Transverse colon (tissue), 4 donors: ENCODE results near the gene TLK1. TPM values are rescaled to one million over a fixed set of nuclear protein-coding genes. Genes with fewer than 3 reads are reported as not detected.

ENCODE experiments used
- DNase-seq: peaks from one replicate; pipeline ENCODE4 v3.0.0-alpha.2; 2019
- H3K27ac ChIP-seq, 4 donors: fragments of 200-600 bp; sonication (generic); 2 replicates each; pipeline ENCODE4 v1.5.1; 2016 to 2018; ENCODE audit warnings: inconsistent platforms in 4 of 4
- H3K27me3 ChIP-seq: fragments of 200-600 bp; sonication (generic); 2 replicates; pipeline ENCODE4 v1.5.1; 2017; ENCODE audit warnings: inconsistent platforms
- H3K36me3 ChIP-seq, 4 donors: fragments of 200-600 bp; sonication (generic); 2 replicates each; pipeline ENCODE4 v1.5.1; 2017 to 2019; ENCODE audit warnings: inconsistent platforms in 4 of 4
- H3K4me1 ChIP-seq, 4 donors: fragments of 200-600 bp; sonication (generic); 2 replicates each; pipeline ENCODE4 v1.5.1; 2017 to 2020; ENCODE audit warnings: inconsistent platforms in 4 of 4
- H3K4me3 ChIP-seq, 4 donors: fragments of 200-600 bp; sonication (generic); 1 replicate in 1 of 4; 2 replicates in 3 of 4; pipeline versions ENCODE4 v1.5.1 to v1.6.1; 2017 to 2019; ENCODE audit warnings: inconsistent platforms in 4 of 4
- H3K9me3 ChIP-seq, 2 donors: fragments of 200-600 bp; sonication (generic); 2 replicates each; pipeline ENCODE4 v1.5.1; 2017 to 2019; ENCODE audit warnings: inconsistent platforms in 2 of 2
- EP300 ChIP-seq: sonication (generic); formaldehyde crosslinking; IDR thresholded peaks from one replicate; pipeline ENCODE4 v1.6.1; 2017; ENCODE audit warnings: antibody characterized with exemption, low read depth
- POLR2A ChIP-seq: fragments of 450-650 bp; IDR thresholded peaks from one replicate; pipeline ENCODE4 v1.6.1; 2016; ENCODE audit warnings: antibody characterized with exemption, mild to moderate bottlenecking, moderate library complexity
- POLR2AphosphoS5 ChIP-seq, 3 donors: sonication (generic); formaldehyde crosslinking; IDR thresholded peaks; one replicate each; pipeline ENCODE4 v1.6.1; 2016; ENCODE audit warnings: antibody characterized with exemption in 3 of 3
- WGBS, 2 donors: methylation state at CpG; one replicate each; pipeline ENCODE4 v1.1.5; 2018; ENCODE audit warnings: low coverage in 1 of 2; 5-methylcytosine and 5-hydroxymethylcytosine counted together
- in situ Hi-C, 4 donors: fragments of 200-750 bp; cut with MboI; loops; one replicate each; pipeline versions ENCODE4 v1.15.0 to v1.15.1; 2017; ENCODE audit warnings: low sequenced_read_pairs in 3 of 4, low pct_ligation_motif_present in 1 of 4, low pct_unique_long_range_greater_than_20kb in 1 of 4
- intact Hi-C: fragments of 100-400 bp; cut with DNase I; formaldehyde crosslinking; loops from one replicate; pipeline ENCODE4 v1.15.1; 2023; ENCODE audit warnings: low total_unique reads
- total RNA-seq, 4 donors: library from RNA; depleted of rRNA; stranded (reverse); fragments of >200 nt; gene quantifications; one replicate each; pipeline ENCODE4 v1.1.0, GENCODE V29; 2016
- TF ChIP-seq, protein P1 (sequence below), 5 experiments: fragments of 200-600 bp in 3 of 5; fragments of 450-650 bp in 2 of 5; sonication (generic) in 3 of 5; IDR thresholded peaks; 1 replicate in 2 of 5; 2 replicates in 3 of 5; pipeline ENCODE4 v1.5.1; 2016 to 2017; ENCODE audit warnings: antibody characterized with exemption in 5 of 5, inconsistent platforms in 3 of 5, mild to moderate bottlenecking in 2 of 5, moderate library complexity in 1 of 5

TLK1 gene
- total RNA-seq, 4 donors from 2014 or later: 39.6 to 76.3 (median 53.2) TPM

DNA sequence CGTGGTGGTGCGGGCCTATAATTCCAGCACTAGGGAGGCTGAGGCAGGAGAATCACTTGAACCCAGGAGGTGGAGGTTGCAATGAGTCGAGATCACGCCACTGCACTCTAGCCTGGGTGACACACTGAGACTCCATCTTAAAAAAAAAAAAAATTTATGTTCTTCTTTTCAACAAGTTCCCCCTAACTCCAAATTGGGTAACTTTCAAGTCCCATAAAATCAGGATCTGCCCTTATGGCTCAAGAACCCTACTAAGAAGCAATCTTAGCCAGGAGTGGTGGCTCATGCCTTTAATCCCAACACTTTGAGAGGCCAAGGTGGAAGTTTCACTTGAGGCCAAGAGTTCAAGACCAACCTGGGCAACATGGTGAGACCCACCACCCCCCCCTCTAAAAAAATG, 30.3 kb upstream of the TLK1 start:
- H3K9me3 ChIP-seq: no peaks in the 10 kb centered on the region

DNA sequence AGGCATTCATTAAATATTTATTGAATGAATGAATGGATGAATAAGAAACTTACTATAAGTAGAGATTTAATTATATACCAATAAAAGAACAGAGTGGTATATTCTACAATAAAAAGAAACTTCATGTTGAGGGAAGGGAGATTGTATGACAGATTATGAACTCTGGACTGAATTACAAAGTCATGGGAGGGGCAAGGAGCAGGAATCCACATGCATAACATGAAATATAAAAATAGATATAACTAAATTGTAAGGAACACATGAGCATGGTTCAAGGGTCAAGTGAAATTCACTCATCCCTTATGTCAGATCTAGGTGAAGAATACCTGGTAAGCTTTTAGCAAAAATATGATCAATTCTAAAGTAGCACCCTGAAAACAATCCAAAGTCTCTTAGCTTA, 27.1 kb upstream of the TLK1 start:
- Histone ChIP-seq H3K4me3 (no peak overlapping the region), H3K9me3 (no peaks in the 10 kb centered on the region), H3K4me1 (peaks cover 0 to 7% (median 0%) of the 10 kb centered on the region in 4 donors), H3K27me3 (no peaks in the 10 kb centered on the region), H3K36me3 (no peaks in the 10 kb centered on the region), H3K27ac (peak overlapping the region in 2 of 4 donors; percentile 24 to 26)
- no peak for DNase-seq
- intact Hi-C loops (no loop called here), in situ Hi-C loops (no loop called here)
- TF ChIP-seq EP300 (no peak), POLR2A (no peak), POLR2AphosphoS5 (IDR thresholded peaks at IDR 0.05) (no peak)
- TF ChIP-seq, protein P1, sequence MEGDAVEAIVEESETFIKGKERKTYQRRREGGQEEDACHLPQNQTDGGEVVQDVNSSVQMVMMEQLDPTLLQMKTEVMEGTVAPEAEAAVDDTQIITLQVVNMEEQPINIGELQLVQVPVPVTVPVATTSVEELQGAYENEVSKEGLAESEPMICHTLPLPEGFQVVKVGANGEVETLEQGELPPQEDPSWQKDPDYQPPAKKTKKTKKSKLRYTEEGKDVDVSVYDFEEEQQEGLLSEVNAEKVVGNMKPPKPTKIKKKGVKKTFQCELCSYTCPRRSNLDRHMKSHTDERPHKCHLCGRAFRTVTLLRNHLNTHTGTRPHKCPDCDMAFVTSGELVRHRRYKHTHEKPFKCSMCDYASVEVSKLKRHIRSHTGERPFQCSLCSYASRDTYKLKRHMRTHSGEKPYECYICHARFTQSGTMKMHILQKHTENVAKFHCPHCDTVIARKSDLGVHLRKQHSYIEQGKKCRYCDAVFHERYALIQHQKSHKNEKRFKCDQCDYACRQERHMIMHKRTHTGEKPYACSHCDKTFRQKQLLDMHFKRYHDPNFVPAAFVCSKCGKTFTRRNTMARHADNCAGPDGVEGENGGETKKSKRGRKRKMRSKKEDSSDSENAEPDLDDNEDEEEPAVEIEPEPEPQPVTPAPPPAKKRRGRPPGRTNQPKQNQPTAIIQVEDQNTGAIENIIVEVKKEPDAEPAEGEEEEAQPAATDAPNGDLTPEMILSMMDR (IDR thresholded peaks at IDR 0.05): no peak

More for the DNA sequence above, 30.3 kb upstream of the TLK1 start:
- TF ChIP-seq POLR2A: no peak
- TF ChIP-seq POLR2AphosphoS5 (IDR thresholded peaks at IDR 0.05): no peak
- Histone ChIP-seq H3K4me1 (no peaks in the 10 kb centered on the region), H3K4me3 (no peak overlapping the region), H3K27me3 (no peaks in the 10 kb centered on the region), H3K27ac (no peak overlapping the region), H3K36me3 (no peaks in the 10 kb centered on the region)
- DNase-seq: no peak
- 99 to 100% methylated on average over 2 to 4 of the region's 4 CpGs for WGBS, 2 donors
- in situ Hi-C loops: no loop called here
- intact Hi-C loops: no loop called here

DNA sequence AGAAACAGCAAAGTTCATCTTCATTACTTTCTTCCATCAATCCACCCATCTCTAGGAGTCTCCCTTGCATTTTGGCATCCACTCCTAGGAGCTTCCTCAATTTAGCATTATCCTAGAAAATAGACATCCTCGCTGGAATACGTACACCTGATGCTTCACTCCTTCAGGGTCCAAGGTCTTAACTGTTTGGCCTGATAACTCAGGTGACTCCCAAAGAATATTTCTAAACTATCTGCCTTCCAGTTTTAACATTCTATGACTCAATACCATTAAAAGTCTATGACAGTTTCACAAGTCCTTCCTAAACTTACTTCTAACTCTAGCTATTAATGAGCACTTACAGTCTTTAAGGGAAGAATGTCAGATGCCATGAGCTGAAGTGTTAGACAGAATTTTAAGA, 26.5 kb upstream of the TLK1 start:
- Histone ChIP-seq H3K4me3 (no peak overlapping the region), H3K27me3 (no peaks in the 10 kb centered on the region), H3K36me3 (no peaks in the 10 kb centered on the region), H3K9me3 (no peaks in the 10 kb centered on the region), H3K27ac (peak overlapping the region in 2 of 4 donors; percentile 24 to 26), H3K4me1 (peaks cover 0 to 8% (median 0%) of the 10 kb centered on the region in 4 donors)
- 90 to 100% methylated on average over 2 of the region's 2 CpGs for WGBS, 2 donors
- in situ Hi-C loops: no loop called here
- intact Hi-C loops: no loop called here
- DNase-seq: no peak
- TF ChIP-seq POLR2A (no peak), POLR2AphosphoS5 (IDR thresholded peaks at IDR 0.05) (no peak), EP300 (no peak)
- TF ChIP-seq, protein P1 (IDR thresholded peaks at IDR 0.05): no peak

DNA sequence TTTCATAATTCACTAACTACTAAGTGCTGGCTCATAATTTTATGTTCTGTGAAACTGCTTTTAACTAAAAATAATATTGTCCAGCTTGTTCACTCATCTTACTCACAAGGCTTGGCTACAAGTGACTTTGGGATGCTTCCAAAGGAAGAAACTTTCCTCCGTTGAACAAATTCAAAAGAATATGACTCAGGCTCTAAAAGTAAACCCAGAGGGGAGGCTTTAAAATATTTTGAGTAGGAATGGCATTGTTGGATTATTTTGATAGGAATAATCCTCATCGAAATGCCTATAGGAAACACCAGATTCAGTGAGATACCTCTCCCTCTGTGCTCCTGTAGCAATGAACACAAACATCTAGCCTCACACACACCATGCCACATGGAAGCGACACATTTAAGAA, 25.2 kb upstream of the TLK1 start:
- in situ Hi-C loops: no loop called here
- Histone ChIP-seq H3K36me3 (no peaks in the 10 kb centered on the region), H3K4me1 (peaks cover 0 to 20% (median 0%) of the 10 kb centered on the region in 4 donors), H3K27me3 (no peaks in the 10 kb centered on the region), H3K9me3 (no peaks in the 10 kb centered on the region), H3K27ac (no peak overlapping the region), H3K4me3 (no peak overlapping the region)
- TF ChIP-seq, protein P1 (IDR thresholded peaks at IDR 0.05): no peak
- TF ChIP-seq EP300: no peak
- TF ChIP-seq POLR2A: no peak
- no peak for TF ChIP-seq POLR2AphosphoS5 (IDR thresholded peaks at IDR 0.05)
- no peak for DNase-seq
- WGBS, 2 donors: 72 to 76% methylated on average over 2 to 3 of the region's 3 CpGs
- intact Hi-C loops: no loop called here

DNA sequence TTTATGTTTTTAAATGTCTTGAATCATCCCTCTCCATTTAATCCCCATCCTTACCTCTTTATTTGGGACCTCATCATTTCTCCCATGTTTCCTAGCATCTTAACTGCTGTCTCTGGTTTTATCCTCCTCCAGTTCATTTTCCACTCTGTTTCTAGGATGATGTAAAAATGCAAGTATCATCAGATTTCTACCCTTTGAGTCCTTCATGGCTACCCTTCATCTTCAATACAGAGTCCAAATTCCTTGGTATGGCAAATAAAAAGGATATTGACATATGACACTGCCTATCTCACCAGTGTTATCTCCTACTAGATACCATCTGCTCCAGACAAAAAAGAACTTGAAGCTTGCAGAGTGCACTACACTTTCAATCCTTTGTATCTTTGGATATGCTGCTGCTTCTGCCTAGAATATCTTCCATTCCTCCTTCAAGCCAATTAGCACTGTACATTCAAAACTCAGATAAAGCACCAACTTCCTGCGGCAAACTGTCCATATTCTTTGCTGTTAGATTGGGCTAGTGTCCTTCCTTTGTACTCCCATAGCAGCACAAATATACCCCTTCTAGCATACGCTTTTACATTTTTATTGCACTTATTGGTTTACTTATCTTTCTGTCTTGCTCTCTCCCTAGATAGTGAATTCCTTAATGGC, 24.6 kb upstream of the TLK1 start:
- intact Hi-C loops (no loop called here), in situ Hi-C loops (no loop called here)
- no peak for DNase-seq
- WGBS, 2 donors: 32 to 58% methylated on average over 2 of the region's 2 CpGs
- Histone ChIP-seq H3K4me1 (peaks cover 0 to 24% (median 0%) of the 10 kb centered on the region in 4 donors), H3K27ac (no peak overlapping the region), H3K27me3 (no peaks in the 10 kb centered on the region), H3K4me3 (no peak overlapping the region), H3K36me3 (no peaks in the 10 kb centered on the region), H3K9me3 (no peaks in the 10 kb centered on the region)
- TF ChIP-seq, protein P1 (IDR thresholded peaks at IDR 0.05): no peak
- TF ChIP-seq POLR2AphosphoS5 (IDR thresholded peaks at IDR 0.05) (no peak), EP300 (no peak), POLR2A (no peak)
